K562 (cell line): ENCODE results near the gene TRMT10A.

Source experiments
- CTCF ChIP-seq, 3 experiments: IDR thresholded peaks in 2 of 3; conservative IDR thresholded peaks in 1 of 3; 2 replicates each; pipeline ENCODE4 v1.5.1; 2011 to 2012; ENCODE audit warnings: low read length in 3 of 3, mild to moderate bottlenecking in 3 of 3, control low read depth in 2 of 3, improper control_type of control experiment in 1 of 3, inconsistent platforms in 1 of 3, low read depth in 1 of 3, mixed read lengths in 1 of 3, moderate library complexity in 1 of 3; ENCODE audit not compliant: insufficient read depth in 2 of 3
- ELF1 ChIP-seq: fragments of 200-800 bp; sonication (Bioruptor generic); IDR thresholded peaks from 2 replicates; pipeline ENCODE4 v1.6.1; 2016; ENCODE audit warnings: missing genetic modification characterization, missing compliant biosample characterization
- GABPA ChIP-seq: fragments of 200-800 bp; sonication (Bioruptor generic); conservative IDR thresholded peaks from 2 replicates; pipeline ENCODE4 v1.6.1; 2016; ENCODE audit warnings: low read depth, missing genetic modification characterization, missing compliant biosample characterization
- RAD21 ChIP-seq, 2 experiments: fragments of 250-450 bp in 1 of 2; fragments of 450-650 bp in 1 of 2; sonication (Bioruptor Pico) in 1 of 2; formaldehyde crosslinking in 1 of 2; IDR thresholded peaks in 1 of 2; conservative IDR thresholded peaks in 1 of 2; 2 replicates each; pipeline versions ENCODE4 v1.4.0 to v1.8.0; 2020 to 2022; ENCODE audit warnings: mild to moderate bottlenecking in 2 of 2, moderate library complexity in 1 of 2
- STAT5B ChIP-seq: fragments of 250-450 bp; sonication (Bioruptor Pico); IDR thresholded peaks from 2 replicates; pipeline ENCODE4 v1.8.0; 2021; ENCODE audit warnings: mild to moderate bottlenecking, inconsistent platforms

GRCh38 chr4:99536848-99537247 is 27.0 kb downstream of the TRMT10A start:
- no peak for TF ChIP-seq RAD21 (CRISPR knock-in tag; conservative IDR thresholded peaks at IDR 0.05 in 1 of 2, IDR thresholded peaks at IDR 0.05 in 1 of 2)
- TF ChIP-seq GABPA (tag), result no peak
- TF ChIP-seq CTCF (IDR thresholded peaks at IDR 0.05 in 2 of 3, conservative IDR thresholded peaks at IDR 0.05 in 1 of 3; ENCODE audit: insufficient read depth in 2 of 3, low read depth in 1 of 3, low read length in 3 of 3), result no peak
- TF ChIP-seq ELF1, result no peak
- TF ChIP-seq STAT5B, result no peak
